ENCODE measurements around the gene SUPT3H.

SUPT3H gene

DNA sequence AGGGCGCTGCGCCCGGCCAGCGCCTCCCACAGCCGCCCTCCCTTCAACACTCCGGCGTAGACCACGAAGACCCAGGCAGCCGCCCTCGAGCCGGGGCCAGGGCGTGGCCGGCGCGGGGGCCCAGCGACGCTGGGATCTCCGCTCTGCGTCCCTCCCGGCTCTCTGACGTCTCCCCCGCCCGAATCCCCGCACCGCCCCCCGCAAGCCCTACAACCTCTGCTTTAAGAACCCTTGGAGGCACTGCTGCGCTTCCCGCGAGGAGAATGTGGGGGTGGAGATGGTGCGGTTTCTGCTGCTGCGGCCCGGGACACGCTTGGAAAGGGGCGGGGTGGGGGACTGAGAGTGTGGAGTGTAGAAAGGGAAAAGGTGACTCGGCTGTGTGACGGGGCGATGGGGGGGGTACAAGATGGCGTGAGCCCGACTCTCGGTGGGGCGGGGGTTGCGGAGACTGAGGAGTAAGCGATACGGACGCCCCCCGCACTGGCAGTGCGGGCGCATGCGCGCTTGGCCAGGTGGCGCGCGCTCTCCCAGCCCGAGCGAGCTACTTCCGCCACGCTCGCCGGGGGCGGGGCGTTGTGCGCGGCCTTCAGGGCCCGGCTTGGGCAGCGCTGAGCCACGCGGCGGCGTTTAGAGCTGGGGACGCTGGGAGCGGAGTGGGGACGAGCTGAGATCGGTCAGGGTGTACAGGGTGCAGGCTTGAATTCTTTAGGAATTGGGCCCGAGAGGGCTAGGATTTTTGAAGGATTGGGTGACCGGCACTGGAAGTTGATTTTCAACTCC, at the start of gene SUPT3H:
TSS of gene SUPT3H (minus strand) at position 381 of the 780 bp plus-strand sequence.
- in situ Hi-C loops (cut with MboI; ENCODE audit: low sequenced_read_pairs) = no loop called here

GRCh38 chr6:45426251-45426650, 48.5 kb upstream of the SUPT3H start:
- in situ Hi-C loops (cut with MboI; ENCODE audit: low sequenced_read_pairs) = no loop called here

- in situ Hi-C loops (cut with MboI; ENCODE audit: low sequenced_read_pairs) = loop anchor here (5.0 to 25.0 kb wide), 2 partner anchors 293 to 488 kb away; no protein-coding TSS in a partner anchor
These were observed 46.7 kb upstream of the SUPT3H start for GRCh38 chr6:45424451-45424861.

- in situ Hi-C loops (cut with MboI; ENCODE audit: low sequenced_read_pairs) = loop anchor here (5.0 to 25.0 kb wide), 2 partner anchors 293 to 488 kb away; no protein-coding TSS in a partner anchor
These were observed 46.2 kb upstream of the SUPT3H start for GRCh38 chr6:45423824-45424450.

- in situ Hi-C loops (cut with MboI; ENCODE audit: low sequenced_read_pairs) = loop anchor here (5.0 to 25.0 kb wide), 2 partner anchors 294 to 489 kb away; no protein-coding TSS in a partner anchor
These were observed 45.5 kb upstream of the SUPT3H start for GRCh38 chr6:45423111-45423823.

GRCh38 chr6:45422503-45423110, 44.9 kb upstream of the SUPT3H start:
- in situ Hi-C loops (cut with MboI; ENCODE audit: low sequenced_read_pairs) = loop anchor here (5.0 to 25.0 kb wide), 2 partner anchors 295 to 490 kb away; no protein-coding TSS in a partner anchor

DNA sequence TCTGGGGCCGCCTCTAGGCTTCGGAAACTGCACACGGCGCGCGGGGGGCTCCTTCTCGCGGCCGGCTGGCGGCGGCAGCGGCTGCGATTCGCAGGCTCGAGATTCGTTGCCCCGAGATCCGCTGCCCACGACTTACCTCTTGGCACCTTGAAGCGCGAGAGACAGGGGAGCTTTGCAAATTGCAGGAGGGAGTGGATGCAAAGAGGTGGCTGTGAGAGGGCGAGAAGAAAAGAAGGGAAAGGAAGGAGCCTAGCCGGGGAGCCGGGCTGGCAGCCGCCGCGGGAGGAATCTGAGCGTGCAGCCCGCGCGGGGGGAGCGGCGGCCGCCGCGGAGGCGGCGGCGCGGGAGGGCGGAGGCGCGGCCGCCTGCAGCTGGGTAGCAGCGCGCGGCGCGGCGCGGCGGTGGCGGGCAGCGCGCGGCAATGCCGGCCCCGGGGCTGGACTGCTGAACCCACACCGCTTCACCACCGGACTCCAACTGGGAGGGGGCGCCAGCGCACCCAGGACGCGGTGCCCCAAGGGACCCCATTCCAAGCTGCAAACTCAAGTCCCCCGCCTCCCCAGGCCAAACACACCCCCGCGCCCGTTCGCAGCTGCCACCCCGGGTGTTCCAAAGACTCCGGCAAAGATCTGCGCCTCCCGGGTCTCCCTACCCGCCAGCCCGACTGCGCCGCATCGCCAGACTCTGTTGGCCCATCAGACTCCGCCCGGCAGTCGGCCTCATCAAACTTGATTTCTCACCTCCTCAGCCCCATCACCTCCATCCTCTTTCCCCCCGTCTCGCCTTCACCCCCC, 44.2 kb upstream of the SUPT3H start:
- in situ Hi-C loops (cut with MboI; ENCODE audit: low sequenced_read_pairs) = loop anchor here (5.0 to 25.0 kb wide), 2 partner anchors 295 to 490 kb away; no protein-coding TSS in a partner anchor

- in situ Hi-C loops (cut with MboI; ENCODE audit: low sequenced_read_pairs) = loop anchor here (5.0 to 25.0 kb wide), 2 partner anchors 296 to 491 kb away; no protein-coding TSS in a partner anchor
These were observed 43.4 kb upstream of the SUPT3H start for GRCh38 chr6:45420909-45421708.

DNA sequence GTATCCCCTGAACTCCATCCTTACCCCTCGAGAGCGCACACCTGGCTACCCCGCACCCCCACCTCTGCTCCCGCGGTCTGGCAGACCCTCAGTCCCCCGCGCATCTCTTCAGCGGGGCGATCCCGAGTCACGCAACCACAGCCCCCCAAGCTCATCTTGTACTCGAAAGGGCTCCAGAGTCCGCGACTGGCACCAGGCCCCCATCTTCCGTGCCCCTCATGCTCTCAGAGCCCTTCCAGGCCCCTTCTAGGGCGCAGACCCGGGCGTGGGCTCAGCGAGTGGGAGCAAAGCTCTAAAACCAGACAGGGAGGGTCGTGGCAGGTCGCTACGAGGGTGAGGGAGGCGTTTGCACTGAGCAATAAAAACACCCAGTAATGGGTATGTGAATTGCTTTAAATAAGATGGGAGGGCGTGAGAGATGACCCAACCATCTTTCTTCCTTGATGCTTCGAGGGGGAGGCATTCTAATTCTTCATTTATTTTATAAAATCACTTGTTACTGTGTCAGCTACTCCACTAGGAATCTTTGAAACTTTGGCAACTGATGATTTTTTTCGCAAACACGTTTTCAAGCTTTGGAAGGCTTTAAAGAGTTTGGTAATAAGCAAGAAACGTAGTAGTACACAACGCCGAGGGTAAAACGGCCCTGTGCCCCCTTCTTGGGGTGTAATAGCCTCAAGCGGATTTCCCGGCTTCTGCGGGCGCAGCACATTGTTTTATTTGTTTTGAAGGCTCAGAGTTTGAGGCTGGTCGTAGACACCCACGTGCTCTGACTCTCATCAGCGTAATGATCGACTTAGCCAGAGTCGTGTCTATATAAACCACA, 42.6 kb upstream of the SUPT3H start:
- in situ Hi-C loops (cut with MboI; ENCODE audit: low sequenced_read_pairs) = loop anchor here (5.0 to 25.0 kb wide), 2 partner anchors 297 to 492 kb away; no protein-coding TSS in a partner anchor

GRCh38 chr6:45419571-45420082, 41.9 kb upstream of the SUPT3H start:
- in situ Hi-C loops (cut with MboI; ENCODE audit: low sequenced_read_pairs) = loop anchor here (5.0 to 25.0 kb wide), 3 partner anchors 298 to 775 kb away; no protein-coding TSS in a partner anchor

GRCh38 chr6:45417436-45417835, 39.7 kb upstream of the SUPT3H start:
- in situ Hi-C loops (cut with MboI; ENCODE audit: low sequenced_read_pairs) = loop anchor here (10.0 to 25.0 kb wide), 2 partner anchors 495 to 773 kb away; no protein-coding TSS in a partner anchor

- in situ Hi-C loops (cut with MboI; ENCODE audit: low sequenced_read_pairs) = loop anchor here (10.0 to 25.0 kb wide), 2 partner anchors 496 to 772 kb away; no protein-coding TSS in a partner anchor
These were observed 39.0 kb upstream of the SUPT3H start for GRCh38 chr6:45416700-45417099.

DNA sequence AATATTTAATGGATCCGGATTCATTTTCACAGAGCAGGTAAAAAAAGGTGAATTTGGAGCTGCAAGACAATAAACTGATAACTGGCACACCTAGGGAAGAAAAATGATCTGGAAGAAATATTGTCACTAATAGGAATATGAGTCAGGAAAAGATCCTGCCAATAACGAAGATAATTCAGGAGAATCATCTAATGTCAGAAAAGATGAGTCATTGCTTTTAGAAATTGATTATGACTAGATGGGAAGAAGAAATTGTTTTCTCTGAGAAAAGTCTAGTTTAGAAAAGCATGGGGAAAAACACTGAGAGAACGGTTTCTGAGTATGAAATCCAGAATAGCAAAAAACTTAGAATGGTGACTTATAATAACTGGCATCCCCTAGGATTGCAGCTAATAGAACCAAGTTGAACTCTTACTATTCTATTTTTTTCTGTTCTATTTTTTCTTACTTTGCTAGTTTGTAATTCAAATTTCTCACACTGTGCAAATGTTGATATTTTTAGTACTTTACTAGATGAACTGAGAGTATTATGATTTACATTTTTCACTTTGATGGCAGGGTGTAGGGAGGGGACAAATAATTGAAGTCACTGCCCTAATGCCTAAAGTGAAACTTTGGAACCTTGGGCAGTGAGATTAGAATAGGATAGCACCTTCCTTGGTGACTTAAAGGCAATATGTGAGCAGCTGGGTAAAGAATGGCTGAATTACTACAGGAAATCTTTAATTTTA, 38.2 kb upstream of the SUPT3H start:
- in situ Hi-C loops (cut with MboI; ENCODE audit: low sequenced_read_pairs) = loop anchor here (10.0 to 25.0 kb wide), 2 partner anchors 496 to 771 kb away; no protein-coding TSS in a partner anchor

GRCh38 chr6:45415315-45415714, 37.6 kb upstream of the SUPT3H start:
- in situ Hi-C loops (cut with MboI; ENCODE audit: low sequenced_read_pairs) = loop anchor here (10.0 to 25.0 kb wide), 2 partner anchors 497 to 771 kb away; no protein-coding TSS in a partner anchor

DNA sequence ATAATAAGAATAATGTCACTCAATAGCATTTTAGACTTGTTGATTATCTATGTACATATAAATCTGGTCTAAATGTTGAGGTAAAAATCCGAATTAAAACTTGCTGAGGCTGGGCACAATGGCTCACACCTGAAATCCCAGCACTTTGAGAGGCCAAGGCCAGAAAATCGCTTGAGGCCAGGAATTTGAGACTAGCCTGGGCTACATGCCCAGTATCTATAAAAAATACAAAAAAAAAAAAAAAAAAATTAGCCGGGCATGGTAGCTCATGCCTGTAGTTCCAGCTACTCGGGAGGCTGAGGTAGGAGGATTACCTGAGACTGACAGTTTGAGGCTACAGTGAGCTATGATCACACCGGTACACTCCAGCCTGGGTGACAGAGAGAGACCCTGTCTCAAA, 34.2 kb upstream of the SUPT3H start:
- in situ Hi-C loops (cut with MboI; ENCODE audit: low sequenced_read_pairs) = loop anchor here (10.0 to 25.0 kb wide), 2 partner anchors 500 to 767 kb away; no protein-coding TSS in a partner anchor

DNA sequence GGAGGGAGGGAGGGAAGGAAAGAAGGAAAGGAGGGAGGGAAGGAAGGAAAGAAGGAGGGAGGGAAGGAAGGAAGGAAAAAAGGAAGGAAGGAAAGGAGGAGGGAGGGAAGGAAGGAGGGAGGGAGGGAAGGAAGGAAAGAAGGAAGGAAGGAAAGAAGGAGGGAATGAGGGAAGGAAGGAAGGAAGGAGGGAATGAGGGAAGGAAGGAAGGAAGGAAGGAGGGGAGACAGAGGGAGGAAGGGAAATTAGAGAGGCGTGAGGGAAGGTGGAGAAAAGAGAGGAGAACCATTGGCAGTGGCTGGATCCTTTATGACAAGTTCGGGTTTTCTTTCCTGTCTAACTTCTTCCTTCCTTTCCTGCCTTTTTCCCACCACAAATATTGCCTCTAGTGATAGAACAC, 22.3 kb upstream of the SUPT3H start:
- in situ Hi-C loops (cut with MboI; ENCODE audit: low sequenced_read_pairs) = loop anchor here (25.0 kb wide), 1 partner anchor 512 kb away; no protein-coding TSS in a partner anchor

Measured in HL-60/S4 (cell line).